Measurements from ENCODE around the gene KLHL29.

- no peak for TF ChIP-seq POLR2A (IDR thresholded peaks at IDR 0.05; ENCODE audit: low read depth, low read length)
- no peak for TF ChIP-seq CTCF (IDR thresholded peaks at IDR 0.05; ENCODE audit: extremely low read depth in 1 of 2, insufficient read depth in 1 of 2, low read depth in 1 of 2, low read length in 2 of 2)
Measured at GRCh38 chr2:23507267-23508065, 122.5 kb downstream of the KLHL29 start.

Data from endothelial cell of umbilical vein (primary cell).